Pancreas (tissue), 10 donors: ENCODE data around the gene RNF138. TPM values are rescaled to one million over a fixed set of nuclear protein-coding genes. Genes with fewer than 3 reads are reported as not detected.

ENCODE experiments used
- ATAC-seq, 4 donors: fragments of 200-7000 bp; cut with Tn5 transposase; one replicate each; pipeline versions ENCODE4 v1.8.0 to v1.9.1; 2020; ENCODE audit warnings: mild to moderate bottlenecking in 4 of 4, moderate library complexity in 4 of 4
- DNase-seq, 6 donors: peaks; one replicate each; pipeline ENCODE4 v3.0.0-alpha.2; 2020
- FAIRE-seq: peaks from 2 replicates; lab custom pipeline; 2012; peaks lifted over from hg19 to GRCh38; lab: Jason Lieb, UNC
- H3K27ac ChIP-seq, 4 donors: fragments of 200-600 bp; sonication (generic); 1 replicate in 3 of 4; 2 replicates in 1 of 4; pipeline versions ENCODE4 v1.5.0 to v1.8.0; 2020
- H3K27me3 ChIP-seq, 4 donors: fragments of 200-600 bp; one replicate each; pipeline ENCODE4 v1.8.0; 2021
- H3K36me3 ChIP-seq, 3 donors: fragments of 200-600 bp; sonication (generic) in 1 of 3; one replicate each; pipeline versions ENCODE4 v1.5.0 to v1.8.0; 2020 to 2021
- H3K4me1 ChIP-seq, 3 donors: fragments of 200-600 bp; one replicate each; pipeline ENCODE4 v1.8.0; 2021
- H3K4me3 ChIP-seq, 4 donors: fragments of 200-600 bp; sonication (generic) in 2 of 4; one replicate each; pipeline versions ENCODE4 v1.5.0 to v1.8.0; 2020 to 2021
- H3K9me3 ChIP-seq, 4 donors: fragments of 200-600 bp; one replicate each; pipeline ENCODE4 v1.8.0; 2021
- CTCF ChIP-seq, 4 donors: fragments of 200-600 bp; sonication (generic) in 3 of 4; IDR thresholded peaks; one replicate each; pipeline versions ENCODE4 v1.5.0 to v1.8.0; 2021; ENCODE audit warnings: antibody characterized with exemption in 4 of 4
- WGBS, 2 donors: extraction: QIAGEN DNeasy Blood & Tissue Kit; methylation state at CpG; one replicate each; pipeline ENCODE4 v1.1.7; 2013; 5-methylcytosine and 5-hydroxymethylcytosine counted together
- intact Hi-C, 3 donors: fragments of 100-400 bp; cut with DNase I; formaldehyde crosslinking; loops; one replicate each; pipeline versions ENCODE4 v1.11.1 to v1.14.2; 2022
- polyA plus RNA-seq, 2 donors: library from polyadenylated mRNA; stranded (reverse); fragments of 200-250 nt; gene quantifications; one replicate each; pipeline ENCODE4 v1.2.3, GENCODE V29; 2013
- total RNA-seq, 6 donors: library from RNA; stranded (reverse); fragmentation: NEBNext Ultra II Directional in 4 of 6; extraction: Animal tissue kit (Norgen Biotek cat#: 25700) in 4 of 6; gene quantifications; one replicate each; pipeline versions ENCODE4 v1.2.1 to v1.2.4, GENCODE V29; 2021 to 2023
- donor health status: healthy with polysubstance abuse.
- donor health status: DM: no; HTN: no; CAD: no; lungs with moderate emphysema.
- donor health status: DM: no; HTN: no; CAD: no.
- donor health status: control.
- donor health status: control.
- donor health status: Bipolar disorder and iron deficiency.
- donor health status: DM: yes; HTN: yes; CAD: no.
- donor health status: DM: no; HTN: no; CAD: no.
- donor health status: DM: no; HTN: no; CAD: no.
- donor health status: DM: yes; HTN: yes; CAD: no.

RNF138 gene
- total and polyA plus RNA-seq, 8 donors: 4.4 to 20.0 (median 12.4) TPM

- 93 to 99% methylated on average over 3 of the region's 3 CpGs for WGBS, 2 donors
- TF ChIP-seq CTCF (IDR thresholded peaks at IDR 0.05): no peak
- no peaks in the 10 kb centered on the region for H3K9me3 ChIP-seq
- ATAC-seq (no peak), FAIRE-seq (no peak), DNase-seq (no peak)
- no peaks in the 10 kb centered on the region for H3K27me3 ChIP-seq
- peaks cover 0 to 16% (median 8%) of the 10 kb centered on the region in 3 donors for H3K4me1 ChIP-seq
- no peak overlapping the region for H3K4me3 ChIP-seq
- intact Hi-C loops: no loop called here
- no peaks in the 10 kb centered on the region for H3K36me3 ChIP-seq
- no peak overlapping the region for H3K27ac ChIP-seq
These were observed 18.3 kb downstream of the RNF138 start for GRCh38 chr18:32110005-32110404.

GRCh38 chr18:32111706-32112105, 20.0 kb downstream of the RNF138 start:
- ATAC-seq (no peak), FAIRE-seq (no peak), DNase-seq (no peak)
- no peak for TF ChIP-seq CTCF (IDR thresholded peaks at IDR 0.05)
- no peak overlapping the region for H3K4me3 ChIP-seq
- no peak overlapping the region for H3K27ac ChIP-seq
- 54 to 55% methylated on average over 3 of the region's 3 CpGs for WGBS, 2 donors
- no peaks in the 10 kb centered on the region for H3K9me3 ChIP-seq
- H3K36me3 ChIP-seq: no peaks in the 10 kb centered on the region
- no peaks in the 10 kb centered on the region for H3K27me3 ChIP-seq
- peaks cover 0 to 16% (median 8%) of the 10 kb centered on the region in 3 donors for H3K4me1 ChIP-seq
- intact Hi-C loops: no loop called here

GRCh38 chr18:32112826-32113225, 21.2 kb downstream of the RNF138 start:
- Histone ChIP-seq H3K4me1 (peaks cover 0 to 16% (median 8%) of the 10 kb centered on the region in 3 donors), H3K4me3 (no peak overlapping the region), H3K27me3 (no peaks in the 10 kb centered on the region), H3K9me3 (no peaks in the 10 kb centered on the region), H3K27ac (no peak overlapping the region), H3K36me3 (no peaks in the 10 kb centered on the region)
- no peak for TF ChIP-seq CTCF (IDR thresholded peaks at IDR 0.05)
- DNase-seq: no peak
- 74 to 75% methylated on average over 4 of the region's 4 CpGs for WGBS, 2 donors
- no peak for ATAC-seq
- FAIRE-seq: no peak
- intact Hi-C loops: no loop called here

- H3K9me3 ChIP-seq: no peaks in the 10 kb centered on the region
- intact Hi-C loops: no loop called here
- H3K36me3 ChIP-seq: no peaks in the 10 kb centered on the region
- FAIRE-seq (no peak), DNase-seq (no peak), ATAC-seq (peak in 2 of 4 donors; percentile 37 to 48)
- H3K27ac ChIP-seq: no peak overlapping the region
- H3K4me1 ChIP-seq: peaks cover 0 to 16% (median 8%) of the 10 kb centered on the region in 3 donors
- TF ChIP-seq CTCF (IDR thresholded peaks at IDR 0.05): no peak
- H3K4me3 ChIP-seq: no peak overlapping the region
- no peaks in the 10 kb centered on the region for H3K27me3 ChIP-seq
- WGBS, 2 donors: 78% methylated on average over 4 of the region's 4 CpGs
These were observed 22.7 kb downstream of the RNF138 start for GRCh38 chr18:32114293-32114942.

DNA sequence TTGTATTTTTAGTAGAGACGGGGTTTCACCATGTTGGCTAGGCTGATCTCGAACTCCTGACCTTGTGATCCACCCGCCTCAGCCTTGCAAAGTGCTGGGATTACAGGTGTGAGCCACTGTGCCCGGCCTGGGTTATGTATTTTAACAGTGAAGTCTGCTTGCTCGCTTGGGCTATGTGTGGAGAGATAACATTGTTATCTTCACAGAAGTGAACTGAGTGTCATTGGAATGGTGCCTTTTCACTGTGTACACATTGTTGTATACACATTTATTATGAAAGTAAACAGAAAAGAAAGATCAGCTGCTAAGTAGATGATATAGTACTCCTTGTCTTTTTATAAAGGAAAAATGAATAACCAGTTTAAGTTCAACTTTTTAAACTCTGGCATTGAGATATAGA, 30.4 kb downstream of the RNF138 start:
- peaks cover 0 to 10% (median 0%) of the 10 kb centered on the region in 3 donors for H3K36me3 ChIP-seq
- WGBS, 2 donors: 23 to 25% methylated on average over 5 of the region's 5 CpGs
- H3K9me3 ChIP-seq: no peaks in the 10 kb centered on the region
- H3K4me3 ChIP-seq: no peak overlapping the region
- peaks cover 0 to 5% (median 0%) of the 10 kb centered on the region in 3 donors for H3K4me1 ChIP-seq
- no peak overlapping the region for H3K27ac ChIP-seq
- DNase-seq (no peak), ATAC-seq (peak; percentile 56 to 86 (median 76)), FAIRE-seq (no peak)
- intact Hi-C loops: no loop called here
- no peak for TF ChIP-seq CTCF (IDR thresholded peaks at IDR 0.05)
- no peaks in the 10 kb centered on the region for H3K27me3 ChIP-seq
